Measurements from ENCODE around the gene SLC23A3.
A peak's percentile ranks its signal among the peaks of the same experiment; 100 is the strongest.

SLC23A3 gene

DNA sequence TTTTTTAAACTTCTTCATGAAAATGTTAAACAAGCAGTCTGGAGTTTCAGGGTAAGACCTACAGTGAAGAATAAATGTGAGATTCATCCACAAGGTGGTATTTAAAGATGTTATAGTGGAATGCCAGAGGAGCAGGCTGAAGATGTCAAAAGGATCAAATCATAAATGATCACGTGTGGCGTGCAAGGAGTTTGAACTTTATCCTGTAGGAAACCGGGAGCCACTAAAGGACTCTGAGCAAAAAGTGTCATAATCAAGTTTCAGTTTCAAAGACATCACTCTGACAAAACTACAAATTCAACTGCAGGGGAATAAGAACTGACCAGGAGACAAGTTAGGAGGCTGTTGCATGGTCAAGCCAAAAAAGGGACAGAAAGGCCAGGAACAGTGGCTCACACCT lies 29.1 kb downstream of the SLC23A3 start:
- no peak for DNase-seq

GRCh38 chr2:219133976-219134375 lies 35.9 kb downstream of the SLC23A3 start:
- no peak for DNase-seq

DNA sequence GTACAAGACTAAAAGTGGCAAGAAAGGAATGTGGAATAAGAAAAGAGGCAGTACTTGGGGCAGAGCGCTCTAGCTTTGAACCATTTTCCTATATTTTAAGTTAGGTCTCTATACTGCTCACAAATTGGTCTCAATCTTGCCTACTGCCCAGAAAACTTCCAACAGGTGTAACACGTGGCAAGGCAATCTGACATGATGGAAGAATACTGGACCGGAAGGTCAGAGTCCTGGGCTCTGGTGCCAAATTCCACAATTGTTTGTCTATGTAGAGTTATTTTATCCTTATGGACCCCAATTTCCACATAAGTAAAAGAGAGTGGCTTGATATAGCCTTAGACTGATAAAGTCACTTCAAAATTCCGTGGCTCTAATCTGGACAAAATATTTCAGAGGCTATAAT lies 38.1 kb downstream of the SLC23A3 start:
- no peak for DNase-seq

GRCh38 chr2:219131327-219131726 lies 38.5 kb downstream of the SLC23A3 start:
- DNase-seq = no peak

GRCh38 chr2:219129589-219129988 lies 40.2 kb downstream of the SLC23A3 start:
- DNase-seq = no peak

DNA sequence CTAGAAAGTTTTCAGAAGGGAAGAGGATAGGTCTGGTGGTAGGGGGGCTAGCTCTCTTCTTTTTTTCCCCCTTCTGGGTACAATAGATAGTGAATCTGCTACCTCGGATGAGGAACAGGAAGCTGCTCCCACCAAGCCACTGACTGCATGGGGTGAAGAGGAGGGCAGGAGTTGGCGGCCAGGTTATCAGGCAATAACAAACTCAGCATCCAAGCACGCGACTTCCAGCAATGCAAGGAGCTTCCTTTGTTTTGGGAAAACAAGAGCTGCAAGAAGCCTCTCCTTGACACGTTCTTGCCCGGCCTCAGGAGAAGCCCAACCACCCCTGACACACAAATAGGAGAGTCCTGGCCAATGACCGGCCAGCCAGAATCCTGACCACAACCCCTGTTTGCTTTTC lies 41.4 kb downstream of the SLC23A3 start:
- DNase-seq = no peak

DNA sequence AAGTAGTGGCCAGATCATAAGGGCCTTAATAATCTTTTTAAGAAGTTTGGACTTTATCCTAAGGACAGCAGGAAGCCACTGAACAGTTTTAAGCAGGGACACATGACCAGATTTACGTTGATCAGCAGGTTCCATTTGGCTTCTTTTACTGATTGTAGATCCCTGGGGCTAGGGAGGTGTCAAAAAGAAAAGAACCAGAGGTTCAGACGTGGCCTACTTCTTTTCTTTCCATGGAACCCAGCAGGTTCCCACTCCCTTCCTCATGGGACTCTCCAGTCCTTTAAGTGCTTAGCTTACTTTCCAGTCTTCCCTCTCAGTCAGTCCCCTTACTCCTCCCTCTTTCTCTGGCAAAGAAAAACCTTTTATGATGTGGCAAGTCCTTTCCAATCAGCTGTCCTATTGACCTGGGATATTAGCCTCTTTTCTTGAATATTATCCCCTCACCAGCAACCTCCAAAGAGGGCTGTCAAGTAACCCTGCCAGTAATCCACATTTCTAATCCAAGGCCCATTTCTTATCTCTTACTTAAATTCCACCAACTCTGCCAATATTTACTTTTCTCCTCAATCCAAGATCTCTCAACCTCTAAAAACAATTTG lies 42.7 kb downstream of the SLC23A3 start:
- DNase-seq = no peak

DNA sequence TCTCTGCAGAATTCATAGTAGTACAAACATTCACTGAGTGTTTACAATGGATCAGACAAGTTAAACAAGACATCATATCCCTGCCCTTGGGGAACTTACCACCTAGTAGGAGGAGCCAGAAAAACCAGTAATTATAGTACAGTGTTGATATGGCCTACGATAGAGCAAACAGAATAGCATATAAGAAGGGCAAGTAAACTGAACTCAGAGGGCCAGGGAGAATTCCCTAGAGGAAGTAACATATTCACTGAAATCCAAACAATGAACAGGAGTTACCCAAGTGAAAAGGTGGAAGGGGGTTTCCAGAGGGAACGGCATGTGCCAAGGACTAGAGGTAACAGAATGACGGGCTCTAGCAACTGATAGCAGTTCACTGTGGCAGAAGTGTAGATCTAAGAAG lies 43.3 kb downstream of the SLC23A3 start:
- no peak for DNase-seq

DNA sequence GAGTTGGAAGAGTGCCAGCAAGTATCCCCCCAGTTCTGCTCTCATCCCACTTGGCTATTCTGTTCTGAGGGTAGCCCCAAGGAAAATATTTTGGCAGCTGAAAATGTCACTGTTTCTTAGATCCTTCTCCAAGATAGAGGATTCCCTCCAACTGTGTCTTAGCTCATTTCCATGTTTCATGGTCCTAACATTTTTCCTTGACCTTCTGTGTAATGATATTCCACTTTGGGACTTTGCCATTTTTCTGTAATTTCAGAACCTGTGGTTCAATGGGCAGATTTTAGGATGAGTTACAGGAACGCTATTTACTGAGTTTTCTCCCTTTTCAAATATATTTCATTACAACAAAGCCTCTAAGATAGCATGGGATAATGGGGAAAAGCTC lies 44.0 kb downstream of the SLC23A3 start:
- no peak for DNase-seq

- peak; percentile 30 for DNase-seq
Measured at GRCh38 chr2:219125225-219125885, 44.5 kb downstream of the SLC23A3 start.

DNA sequence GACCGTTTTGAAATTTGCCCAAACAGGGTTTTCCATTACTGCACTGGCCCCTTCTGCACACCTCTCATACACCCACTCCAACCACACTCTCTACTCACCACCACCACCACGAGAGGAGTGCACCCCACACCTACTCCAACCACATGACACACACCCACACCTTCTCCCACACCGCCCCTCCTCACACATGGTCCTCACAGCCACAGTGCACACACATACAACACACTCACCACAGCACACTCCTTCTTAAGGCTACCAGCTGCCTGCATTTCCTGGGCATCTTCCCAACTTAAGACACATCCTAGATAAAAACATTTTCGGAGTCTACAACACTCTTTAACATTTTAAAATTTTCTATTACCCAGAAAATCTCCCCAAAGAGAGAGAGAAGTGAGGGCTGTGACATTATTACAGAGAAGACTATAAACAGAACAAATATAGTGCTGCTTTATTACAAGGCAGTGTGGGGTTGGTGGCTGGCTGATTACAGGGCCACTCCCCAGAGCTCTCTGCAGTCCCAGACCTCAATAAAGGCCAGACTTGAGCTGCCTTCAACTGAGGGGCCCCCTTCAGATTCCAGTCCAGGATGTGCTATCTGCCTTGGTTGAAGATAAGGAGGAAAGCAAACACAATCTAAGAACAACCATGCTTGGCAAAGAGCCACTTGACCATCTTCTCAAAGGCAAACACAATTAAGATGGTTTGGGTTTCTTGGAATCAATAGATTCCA lies 45.3 kb downstream of the SLC23A3 start:
- DNase-seq = no peak

- DNase-seq = no peak
Measured at GRCh38 chr2:219123356-219124135, 46.3 kb downstream of the SLC23A3 start.

GRCh38 chr2:219122202-219122980 lies 47.4 kb downstream of the SLC23A3 start:
- DNase-seq = no peak

- DNase-seq = no peak
Measured at GRCh38 chr2:219120082-219120481, 49.7 kb downstream of the SLC23A3 start.

GRCh38 chr2:219119422-219120043 lies 50.3 kb downstream of the SLC23A3 start:
- DNase-seq = no peak

- DNase-seq = peak; percentile 58
Measured at GRCh38 chr2:219118504-219118903, 51.3 kb downstream of the SLC23A3 start.

DNA sequence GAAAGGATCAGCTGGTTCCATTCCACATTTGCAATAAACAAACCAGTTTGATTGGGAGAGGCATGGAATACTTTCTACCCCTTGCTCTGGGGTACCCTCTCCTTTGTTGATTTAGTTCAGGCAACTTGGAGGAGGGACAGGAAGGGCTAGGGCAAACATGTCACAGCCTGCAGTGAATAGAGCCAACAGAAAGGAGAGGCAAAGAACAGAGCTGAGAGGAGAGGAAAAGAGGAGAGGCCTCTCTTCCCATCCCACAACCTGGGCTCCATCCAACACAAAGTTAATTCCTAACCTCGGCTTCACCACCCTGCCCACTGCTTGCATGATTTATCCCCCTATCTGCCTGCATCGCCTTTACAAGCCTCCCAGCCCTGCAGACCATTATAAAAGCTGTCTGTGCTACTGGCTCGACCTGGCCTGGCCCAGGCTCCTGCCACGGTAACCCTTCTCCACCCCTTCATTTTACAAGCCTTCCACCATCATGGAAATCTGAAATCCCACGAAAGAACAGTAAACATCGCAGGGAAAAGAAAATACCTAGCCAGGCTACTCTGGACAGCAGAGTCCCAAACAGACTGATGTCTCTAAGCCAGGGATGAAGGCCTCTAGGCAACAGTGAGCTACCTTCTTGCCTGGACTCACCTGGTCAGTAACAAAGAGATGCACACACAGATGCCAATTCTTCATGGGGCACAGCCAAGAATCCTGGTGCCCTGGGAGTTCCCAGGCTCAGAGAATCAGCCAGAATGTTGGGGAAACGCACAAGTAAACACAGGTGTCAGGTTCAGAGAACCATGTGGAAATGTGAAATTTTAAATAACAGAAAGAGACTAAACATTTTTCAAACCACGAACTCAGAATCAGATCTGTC lies 52.8 kb downstream of the SLC23A3 start:
- no peak for DNase-seq

- DNase-seq = no peak
Measured at GRCh38 chr2:219112651-219113338, 57.0 kb downstream of the SLC23A3 start.

DNA sequence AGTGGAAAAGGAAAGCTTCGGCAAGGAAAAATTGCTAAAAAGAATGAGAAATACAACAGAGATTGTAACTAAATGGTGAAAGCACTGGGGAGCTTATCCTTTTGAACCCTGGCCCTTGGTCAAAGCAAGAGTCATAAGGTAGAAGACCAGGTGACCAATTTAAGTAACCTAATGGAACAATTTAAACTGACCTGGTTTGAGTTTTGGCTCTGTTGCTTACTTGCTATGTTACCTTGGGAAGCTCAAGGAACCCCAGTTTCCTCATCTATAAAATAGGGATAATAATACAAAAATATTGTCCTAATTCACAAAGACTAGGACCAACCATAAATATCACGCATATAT lies 57.8 kb downstream of the SLC23A3 start:
- DNase-seq = no peak

Data from GF-D8 (cell line).